Upper lobe of left lung (tissue), 6 donors: Measurements from ENCODE around the gene TENT5A. TPM values are rescaled to one million over a fixed set of nuclear protein-coding genes. Genes with fewer than 3 reads are reported as not detected.

Experiments
- ATAC-seq, 2 donors: fragments of 200-7000 bp; cut with Tn5 transposase; one replicate each; pipeline ENCODE4 v1.9.1; 2022; ENCODE audit warnings: mild to moderate bottlenecking in 2 of 2, moderate library complexity in 2 of 2; ENCODE audit not compliant: low FRiP score in 2 of 2
- DNase-seq, 2 donors: peaks; one replicate each; pipeline ENCODE4 v3.0.0-alpha.2; 2019 to 2020
- H3K27ac ChIP-seq, 4 donors: fragments of 200-600 bp; sonication (generic); one replicate each; pipeline ENCODE4 v1.5.1; 2016 to 2019
- H3K27me3 ChIP-seq, 4 donors: fragments of 200-600 bp; sonication (generic); one replicate each; pipeline ENCODE4 v1.5.1; 2017 to 2019
- H3K36me3 ChIP-seq, 4 donors: fragments of 200-600 bp; sonication (generic); one replicate each; pipeline ENCODE4 v1.5.1; 2016 to 2019
- H3K4me1 ChIP-seq, 4 donors: fragments of 200-600 bp; sonication (generic); one replicate each; pipeline ENCODE4 v1.5.1; 2018 to 2019
- H3K4me3 ChIP-seq, 4 donors: fragments of 200-600 bp; sonication (generic); one replicate each; pipeline ENCODE4 v1.5.1; 2017 to 2019; ENCODE audit warnings: mild to moderate bottlenecking in 2 of 4, moderate library complexity in 1 of 4
- H3K9me3 ChIP-seq, 4 donors: fragments of 200-600 bp; sonication (generic); one replicate each; pipeline ENCODE4 v1.5.1; 2018 to 2019
- EP300 ChIP-seq, 4 donors: sonication (generic); formaldehyde crosslinking; IDR thresholded peaks; one replicate each; pipeline ENCODE4 v1.5.1; 2017; ENCODE audit warnings: antibody characterized with exemption in 4 of 4, control low read depth in 2 of 4
- POLR2A ChIP-seq, 4 donors: fragments of 450-650 bp; IDR thresholded peaks; one replicate each; pipeline ENCODE4 v1.5.1; 2016 to 2017; ENCODE audit warnings: antibody characterized with exemption in 4 of 4, mild to moderate bottlenecking in 2 of 4
- POLR2AphosphoS5 ChIP-seq, 2 donors: sonication (generic); formaldehyde crosslinking; IDR thresholded peaks; one replicate each; pipeline ENCODE4 v1.5.1; 2017; ENCODE audit warnings: antibody characterized with exemption in 2 of 2
- WGBS, 2 donors: methylation state at CpG; one replicate each; pipeline ENCODE4 v1.1.5; 2017 to 2018; 5-methylcytosine and 5-hydroxymethylcytosine counted together
- small RNA-seq, 4 donors: library from RNA; depleted of rRNA; stranded (forward); fragments of <200 nt; gene quantifications; one replicate each; pipeline ENCODE3, GENCODE V24; 2016
- total RNA-seq, 6 donors: library from RNA; depleted of rRNA in 4 of 6; stranded (reverse); fragments of >200 nt in 4 of 6; gene quantifications; one replicate each; pipeline versions ENCODE4 v1.1.0 to v1.2.1, GENCODE V29; 2016 to 2021
- TF ChIP-seq, protein P1 (sequence below), 6 experiments: fragments of 450-650 bp in 4 of 6; fragments of 200-600 bp in 2 of 6; sonication (generic) in 2 of 6; IDR thresholded peaks; one replicate each; pipeline ENCODE4 v1.5.1; 2016 to 2019; ENCODE audit warnings: antibody characterized with exemption in 6 of 6
- donor health status: DM: no; HTN: no; CAD: no; lungs with moderate emphysema.
- donor health status: DM: no; HTN: yes; CAD: no; lungs with severe emphysema.

TENT5A gene
- total RNA-seq, 6 donors from 2014 or later = 9.5 to 21.9 (median 18.6) TPM

DNA sequence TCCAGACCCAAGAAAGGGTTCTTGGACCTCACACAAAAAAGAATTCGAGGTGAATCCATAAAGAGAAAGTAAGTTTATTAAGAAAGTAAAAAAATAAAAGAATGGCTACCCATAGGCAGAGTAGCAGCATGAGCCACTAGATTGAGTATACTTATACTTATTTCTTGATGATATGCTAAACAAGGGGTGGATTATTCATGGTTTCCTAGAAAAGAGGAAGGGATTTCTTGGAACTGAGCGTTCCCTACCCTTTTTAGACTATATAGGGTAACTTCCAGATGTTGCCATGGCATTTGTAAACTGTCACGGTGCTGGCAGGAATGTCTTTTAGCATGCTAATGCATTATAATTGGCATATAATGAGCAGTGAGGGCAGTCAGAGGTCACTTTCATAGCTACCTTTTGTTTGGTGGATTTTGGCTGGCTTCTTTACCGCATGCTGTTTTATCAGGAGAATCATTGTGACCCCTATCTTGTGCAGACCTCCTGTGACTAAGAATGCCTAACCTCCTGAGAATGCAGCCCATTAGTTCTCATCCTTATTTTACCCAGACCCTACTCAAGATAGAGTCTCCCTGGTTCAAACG is 44.3 kb downstream of the TENT5A start:
- Histone ChIP-seq H3K9me3 (no peaks in the 10 kb centered on the region), H3K27ac (no peak overlapping the region), H3K27me3 (no peaks in the 10 kb centered on the region), H3K4me1 (no peaks in the 10 kb centered on the region), H3K36me3 (no peaks in the 10 kb centered on the region), H3K4me3 (no peak overlapping the region)
- TF ChIP-seq EP300 (IDR thresholded peaks at IDR 0.05) = no peak
- no peak for TF ChIP-seq POLR2A (IDR thresholded peaks at IDR 0.05)
- TF ChIP-seq, protein P1, sequence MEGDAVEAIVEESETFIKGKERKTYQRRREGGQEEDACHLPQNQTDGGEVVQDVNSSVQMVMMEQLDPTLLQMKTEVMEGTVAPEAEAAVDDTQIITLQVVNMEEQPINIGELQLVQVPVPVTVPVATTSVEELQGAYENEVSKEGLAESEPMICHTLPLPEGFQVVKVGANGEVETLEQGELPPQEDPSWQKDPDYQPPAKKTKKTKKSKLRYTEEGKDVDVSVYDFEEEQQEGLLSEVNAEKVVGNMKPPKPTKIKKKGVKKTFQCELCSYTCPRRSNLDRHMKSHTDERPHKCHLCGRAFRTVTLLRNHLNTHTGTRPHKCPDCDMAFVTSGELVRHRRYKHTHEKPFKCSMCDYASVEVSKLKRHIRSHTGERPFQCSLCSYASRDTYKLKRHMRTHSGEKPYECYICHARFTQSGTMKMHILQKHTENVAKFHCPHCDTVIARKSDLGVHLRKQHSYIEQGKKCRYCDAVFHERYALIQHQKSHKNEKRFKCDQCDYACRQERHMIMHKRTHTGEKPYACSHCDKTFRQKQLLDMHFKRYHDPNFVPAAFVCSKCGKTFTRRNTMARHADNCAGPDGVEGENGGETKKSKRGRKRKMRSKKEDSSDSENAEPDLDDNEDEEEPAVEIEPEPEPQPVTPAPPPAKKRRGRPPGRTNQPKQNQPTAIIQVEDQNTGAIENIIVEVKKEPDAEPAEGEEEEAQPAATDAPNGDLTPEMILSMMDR (IDR thresholded peaks at IDR 0.05) = no peak
- TF ChIP-seq POLR2AphosphoS5 (IDR thresholded peaks at IDR 0.05) = no peak
- DNase-seq (no peak), ATAC-seq (no peak)
- WGBS, 2 donors = 62% methylated on average over 5 of the region's 5 CpGs

DNA sequence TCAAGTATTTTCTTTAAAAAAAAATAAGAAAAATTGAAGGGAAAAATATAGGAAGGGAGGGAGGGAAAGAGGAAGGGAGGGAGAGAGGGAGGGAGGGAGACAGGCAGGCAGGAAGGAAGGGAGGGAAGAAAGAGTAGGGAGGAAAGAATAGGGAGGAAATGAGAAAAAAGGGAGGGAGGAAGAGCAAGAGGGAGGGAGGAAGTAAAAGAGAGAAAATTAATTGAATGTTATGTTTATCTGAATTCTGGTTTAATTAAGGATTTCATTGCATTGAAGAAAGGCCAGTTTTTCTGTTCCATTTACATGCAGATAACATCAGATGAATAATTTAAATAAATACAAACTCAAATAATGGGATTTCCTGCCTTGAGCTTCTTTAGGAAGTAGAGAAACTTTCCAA is 47.8 kb downstream of the TENT5A start:
- Histone ChIP-seq H3K36me3 (no peaks in the 10 kb centered on the region), H3K27ac (no peak overlapping the region), H3K9me3 (no peaks in the 10 kb centered on the region), H3K4me1 (no peaks in the 10 kb centered on the region), H3K4me3 (no peak overlapping the region), H3K27me3 (no peaks in the 10 kb centered on the region)
- ATAC-seq (no peak), DNase-seq (no peak)
- TF ChIP-seq EP300 (IDR thresholded peaks at IDR 0.05) (no peak), POLR2AphosphoS5 (IDR thresholded peaks at IDR 0.05) (no peak), POLR2A (IDR thresholded peaks at IDR 0.05) (no peak)
- TF ChIP-seq, protein P1 (IDR thresholded peaks at IDR 0.05) = no peak

DNA sequence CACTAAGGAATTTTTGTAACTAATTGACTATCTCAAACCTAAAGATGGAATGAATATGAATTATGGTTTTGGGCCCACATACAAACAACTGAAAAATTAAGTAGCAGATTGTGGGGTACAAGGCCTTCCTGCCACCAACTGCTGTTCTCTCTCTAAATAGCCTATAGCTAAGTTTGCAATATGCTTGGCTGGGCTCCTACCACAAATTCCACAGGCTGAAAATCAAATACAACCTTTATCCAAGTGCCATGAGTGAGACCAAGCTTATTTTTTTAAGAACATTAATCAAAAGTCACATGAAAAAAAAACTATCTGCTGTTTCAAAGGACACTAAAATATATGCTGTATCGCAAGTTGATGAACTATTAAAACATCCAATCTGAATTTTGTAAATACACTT is 52.1 kb downstream of the TENT5A start:
- H3K9me3 ChIP-seq = no peaks in the 10 kb centered on the region
- ATAC-seq (no peak), DNase-seq (no peak)
- TF ChIP-seq, protein P1 (IDR thresholded peaks at IDR 0.05) = no peak
- TF ChIP-seq EP300 (IDR thresholded peaks at IDR 0.05) = no peak
- TF ChIP-seq POLR2A (IDR thresholded peaks at IDR 0.05) = no peak
- TF ChIP-seq POLR2AphosphoS5 (IDR thresholded peaks at IDR 0.05) = no peak
- no peaks in the 10 kb centered on the region for H3K36me3 ChIP-seq
- H3K4me3 ChIP-seq = no peak overlapping the region
- H3K4me1 ChIP-seq = no peaks in the 10 kb centered on the region
- H3K27me3 ChIP-seq = no peaks in the 10 kb centered on the region
- WGBS, 2 donors = 81 to 84% methylated on average over 1 of the region's 1 CpG
- no peak overlapping the region for H3K27ac ChIP-seq

DNA sequence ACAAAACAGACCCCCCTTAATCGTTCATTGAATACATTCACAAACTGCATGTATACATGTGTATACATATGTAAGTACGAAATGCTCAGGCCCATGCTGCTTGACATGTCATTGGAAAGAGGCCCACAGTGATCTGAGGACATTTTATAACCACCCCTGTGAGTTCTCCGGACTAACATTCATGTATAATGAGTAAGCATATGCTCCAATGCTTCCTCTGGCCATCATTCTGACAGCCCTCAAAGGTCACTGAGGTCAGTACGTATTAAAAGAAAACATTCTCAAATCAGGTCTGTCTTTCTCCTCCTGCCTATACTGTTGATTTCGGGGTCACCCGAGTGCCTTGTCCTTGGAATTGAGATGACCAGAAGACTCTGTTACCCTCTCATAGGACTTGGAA is 54.9 kb downstream of the TENT5A start:
- no peaks in the 10 kb centered on the region for H3K9me3 ChIP-seq
- no peak for ATAC-seq
- no peak for TF ChIP-seq POLR2A (IDR thresholded peaks at IDR 0.05)
- TF ChIP-seq, protein P1 (IDR thresholded peaks at IDR 0.05) = no peak
- no peak for TF ChIP-seq POLR2AphosphoS5 (IDR thresholded peaks at IDR 0.05)
- TF ChIP-seq EP300 (IDR thresholded peaks at IDR 0.05) = no peak
- H3K27me3 ChIP-seq = no peaks in the 10 kb centered on the region
- DNase-seq = no peak
- H3K4me1 ChIP-seq = no peaks in the 10 kb centered on the region
- H3K36me3 ChIP-seq = no peaks in the 10 kb centered on the region
- 86 to 93% methylated on average over 6 of the region's 6 CpGs for WGBS, 2 donors
- H3K4me3 ChIP-seq = no peak overlapping the region
- H3K27ac ChIP-seq = no peak overlapping the region

DNA sequence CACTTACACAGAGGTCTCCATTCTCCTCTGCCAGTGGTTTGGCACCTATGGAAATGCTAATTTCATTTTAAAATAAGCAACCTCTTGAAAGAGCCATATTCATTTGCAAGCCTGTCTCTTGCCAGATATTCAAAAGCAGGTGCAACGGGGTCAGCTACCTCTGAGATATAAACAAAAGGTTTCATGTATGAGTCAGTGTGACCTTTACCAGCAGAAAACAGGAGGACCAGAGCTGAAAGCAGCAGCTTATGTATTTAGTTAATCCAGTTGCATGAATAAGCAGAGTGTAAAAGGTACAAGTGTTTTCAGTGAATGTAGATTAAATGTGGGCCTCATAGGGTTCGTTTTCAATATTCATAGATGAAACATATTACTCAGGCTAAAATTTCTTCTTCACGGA is 56.0 kb downstream of the TENT5A start:
- H3K9me3 ChIP-seq = no peaks in the 10 kb centered on the region
- H3K27me3 ChIP-seq = no peaks in the 10 kb centered on the region
- TF ChIP-seq EP300 (IDR thresholded peaks at IDR 0.05) (no peak), POLR2A (IDR thresholded peaks at IDR 0.05) (no peak)
- H3K27ac ChIP-seq = no peak overlapping the region
- 80 to 84% methylated on average over 3 of the region's 3 CpGs for WGBS, 2 donors
- no peaks in the 10 kb centered on the region for H3K4me1 ChIP-seq
- no peak overlapping the region for H3K4me3 ChIP-seq
- no peak for DNase-seq
- no peak for ATAC-seq
- no peaks in the 10 kb centered on the region for H3K36me3 ChIP-seq

Small RNA genes lying within 50 kb of the gene (small RNA-seq; reads per million reads assigned to genes)
- 0 reads per million in 4 donors for gene AL078599.1
- gene RF00156 = 0 reads per million in 4 donors
